ENCODE measurements around the gene AGPAT4.
"Not testable (repeated sequence)": the region's sequence is repeated elsewhere in the genome, so short reads cannot be mapped to it uniquely, and the experiment has no call there.

The AGPAT4 gene

GRCh38 chr6:161136655-161137054 lies 137.2 kb downstream of the AGPAT4 start:
- no peak for DNase-seq

GRCh38 chr6:161135695-161136591 lies 137.9 kb downstream of the AGPAT4 start:
- no peak for DNase-seq

GRCh38 chr6:161134550-161135298 lies 139.1 kb downstream of the AGPAT4 start:
- no peak for DNase-seq

GRCh38 chr6:161133963-161134362 lies 139.9 kb downstream of the AGPAT4 start:
- no peak for DNase-seq

- DNase-seq, result no peak
Measured at GRCh38 chr6:161132384-161132783, 141.5 kb downstream of the AGPAT4 start.

GRCh38 chr6:161130967-161131766 lies 142.7 kb downstream of the AGPAT4 start:
- DNase-seq, result no peak

- no peak for DNase-seq
Measured at GRCh38 chr6:161130541-161130940, 143.3 kb downstream of the AGPAT4 start.

- DNase-seq, result peak; percentile 30
Measured at GRCh38 chr6:161128680-161129196, 145.1 kb downstream of the AGPAT4 start.

- DNase-seq, result no peak
Measured at GRCh38 chr6:161128230-161128629, 145.6 kb downstream of the AGPAT4 start.

GRCh38 chr6:161127071-161127740 lies 146.7 kb downstream of the AGPAT4 start:
- DNase-seq, result no peak

- no peak for DNase-seq
Measured at GRCh38 chr6:161125591-161125990, 148.3 kb downstream of the AGPAT4 start.

GRCh38 chr6:161123319-161123718 lies 150.5 kb downstream of the AGPAT4 start:
- DNase-seq, result not testable (repeated sequence)

- DNase-seq, result no peak
Measured at GRCh38 chr6:161117942-161118341, 155.9 kb downstream of the AGPAT4 start.

- no peak for DNase-seq
Measured at GRCh38 chr6:161117308-161117707, 156.6 kb downstream of the AGPAT4 start.

- DNase-seq, result no peak
Measured at GRCh38 chr6:161116554-161116953, 157.3 kb downstream of the AGPAT4 start.

GRCh38 chr6:161115468-161115867 lies 158.4 kb downstream of the AGPAT4 start:
- DNase-seq, result no peak

GRCh38 chr6:161111261-161111660 lies 162.6 kb downstream of the AGPAT4 start:
- no peak for DNase-seq

GRCh38 chr6:161110028-161110779 lies 163.7 kb downstream of the AGPAT4 start:
- no peak for DNase-seq

- DNase-seq, result no peak
Measured at GRCh38 chr6:161109366-161109765, 164.5 kb downstream of the AGPAT4 start.

GRCh38 chr6:161108916-161109315 lies 164.9 kb downstream of the AGPAT4 start:
- DNase-seq, result no peak
